Measurements from ENCODE around the gene POU2AF2.

The POU2AF2 gene

GRCh38 chr11:111334532-111335502 is 89.3 kb downstream of the POU2AF2 start:
- peak; percentile 22 for DNase-seq

GRCh38 chr11:111335549-111335948 is 90.0 kb downstream of the POU2AF2 start:
- no peak for DNase-seq
